ENCODE data around the gene MANBA.

MANBA gene

DNA sequence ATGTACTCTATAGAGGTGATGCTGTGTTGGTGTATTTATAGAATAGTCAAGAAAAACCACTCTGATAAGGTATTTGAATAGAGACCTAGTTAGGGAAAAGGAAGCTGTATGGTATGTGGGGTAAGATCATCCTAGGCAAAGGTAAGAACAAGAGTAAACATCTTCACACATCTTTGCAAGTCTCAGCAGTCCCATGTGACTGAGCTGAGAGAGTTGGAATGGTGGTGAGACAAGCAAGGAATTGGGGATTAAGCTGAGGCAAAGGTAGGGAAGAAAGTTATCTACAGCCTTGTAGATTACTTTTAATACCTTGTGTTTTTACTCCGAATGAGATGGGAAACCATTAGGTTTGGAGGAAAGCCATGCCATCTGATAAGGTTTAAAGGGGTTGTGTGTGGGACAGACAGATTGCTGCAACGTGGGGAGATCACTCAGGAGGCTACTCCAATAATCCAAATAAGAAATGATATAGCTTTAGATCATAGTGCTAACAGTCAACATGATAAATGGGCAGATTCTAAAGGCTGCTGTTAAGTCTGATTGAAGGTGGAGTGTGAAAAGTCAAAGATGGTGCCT is 31.7 kb upstream of the MANBA start:
- no peak for TF ChIP-seq YY1 (IDR thresholded peaks at IDR 0.05; ENCODE audit: low read depth)
- no peak for TF ChIP-seq TAF1 (IDR thresholded peaks at IDR 0.05; ENCODE audit: low read depth)
- no peak for TF ChIP-seq CREB1 (IDR thresholded peaks at IDR 0.05; ENCODE audit: low read depth)
- no peak for TF ChIP-seq RAD21 (IDR thresholded peaks at IDR 0.05; ENCODE audit: low read depth)
- no peak for TF ChIP-seq TEAD4 (IDR thresholded peaks at IDR 0.05)
- TF ChIP-seq, protein P1, sequence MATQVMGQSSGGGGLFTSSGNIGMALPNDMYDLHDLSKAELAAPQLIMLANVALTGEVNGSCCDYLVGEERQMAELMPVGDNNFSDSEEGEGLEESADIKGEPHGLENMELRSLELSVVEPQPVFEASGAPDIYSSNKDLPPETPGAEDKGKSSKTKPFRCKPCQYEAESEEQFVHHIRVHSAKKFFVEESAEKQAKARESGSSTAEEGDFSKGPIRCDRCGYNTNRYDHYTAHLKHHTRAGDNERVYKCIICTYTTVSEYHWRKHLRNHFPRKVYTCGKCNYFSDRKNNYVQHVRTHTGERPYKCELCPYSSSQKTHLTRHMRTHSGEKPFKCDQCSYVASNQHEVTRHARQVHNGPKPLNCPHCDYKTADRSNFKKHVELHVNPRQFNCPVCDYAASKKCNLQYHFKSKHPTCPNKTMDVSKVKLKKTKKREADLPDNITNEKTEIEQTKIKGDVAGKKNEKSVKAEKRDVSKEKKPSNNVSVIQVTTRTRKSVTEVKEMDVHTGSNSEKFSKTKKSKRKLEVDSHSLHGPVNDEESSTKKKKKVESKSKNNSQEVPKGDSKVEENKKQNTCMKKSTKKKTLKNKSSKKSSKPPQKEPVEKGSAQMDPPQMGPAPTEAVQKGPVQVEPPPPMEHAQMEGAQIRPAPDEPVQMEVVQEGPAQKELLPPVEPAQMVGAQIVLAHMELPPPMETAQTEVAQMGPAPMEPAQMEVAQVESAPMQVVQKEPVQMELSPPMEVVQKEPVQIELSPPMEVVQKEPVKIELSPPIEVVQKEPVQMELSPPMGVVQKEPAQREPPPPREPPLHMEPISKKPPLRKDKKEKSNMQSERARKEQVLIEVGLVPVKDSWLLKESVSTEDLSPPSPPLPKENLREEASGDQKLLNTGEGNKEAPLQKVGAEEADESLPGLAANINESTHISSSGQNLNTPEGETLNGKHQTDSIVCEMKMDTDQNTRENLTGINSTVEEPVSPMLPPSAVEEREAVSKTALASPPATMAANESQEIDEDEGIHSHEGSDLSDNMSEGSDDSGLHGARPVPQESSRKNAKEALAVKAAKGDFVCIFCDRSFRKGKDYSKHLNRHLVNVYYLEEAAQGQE (IDR thresholded peaks at IDR 0.05; ENCODE audit: low read depth) = no peak
- TF ChIP-seq EGR1 (IDR thresholded peaks at IDR 0.05) = no peak
- TF ChIP-seq EP300 (IDR thresholded peaks at IDR 0.05; ENCODE audit: borderline replicate concordance) = no peak
- no peak for TF ChIP-seq NFIC (IDR thresholded peaks at IDR 0.05)
- no peak for TF ChIP-seq CEBPB (IDR thresholded peaks at IDR 0.05)
- TF ChIP-seq ZBTB7A (IDR thresholded peaks at IDR 0.05; ENCODE audit: low read depth) = no peak
- TF ChIP-seq, protein P2, sequence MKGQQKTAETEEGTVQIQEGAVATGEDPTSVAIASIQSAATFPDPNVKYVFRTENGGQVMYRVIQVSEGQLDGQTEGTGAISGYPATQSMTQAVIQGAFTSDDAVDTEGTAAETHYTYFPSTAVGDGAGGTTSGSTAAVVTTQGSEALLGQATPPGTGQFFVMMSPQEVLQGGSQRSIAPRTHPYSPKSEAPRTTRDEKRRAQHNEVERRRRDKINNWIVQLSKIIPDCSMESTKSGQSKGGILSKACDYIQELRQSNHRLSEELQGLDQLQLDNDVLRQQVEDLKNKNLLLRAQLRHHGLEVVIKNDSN (IDR thresholded peaks at IDR 0.05) = no peak
- TF ChIP-seq, protein P3, sequence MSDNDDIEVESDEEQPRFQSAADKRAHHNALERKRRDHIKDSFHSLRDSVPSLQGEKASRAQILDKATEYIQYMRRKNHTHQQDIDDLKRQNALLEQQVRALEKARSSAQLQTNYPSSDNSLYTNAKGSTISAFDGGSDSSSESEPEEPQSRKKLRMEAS (IDR thresholded peaks at IDR 0.05) = no peak
- TF ChIP-seq FOXM1 (IDR thresholded peaks at IDR 0.05; ENCODE audit: borderline replicate concordance, low read depth) = no peak
- TF ChIP-seq TCF12 (IDR thresholded peaks at IDR 0.05; ENCODE audit: low read depth) = no peak

DNA sequence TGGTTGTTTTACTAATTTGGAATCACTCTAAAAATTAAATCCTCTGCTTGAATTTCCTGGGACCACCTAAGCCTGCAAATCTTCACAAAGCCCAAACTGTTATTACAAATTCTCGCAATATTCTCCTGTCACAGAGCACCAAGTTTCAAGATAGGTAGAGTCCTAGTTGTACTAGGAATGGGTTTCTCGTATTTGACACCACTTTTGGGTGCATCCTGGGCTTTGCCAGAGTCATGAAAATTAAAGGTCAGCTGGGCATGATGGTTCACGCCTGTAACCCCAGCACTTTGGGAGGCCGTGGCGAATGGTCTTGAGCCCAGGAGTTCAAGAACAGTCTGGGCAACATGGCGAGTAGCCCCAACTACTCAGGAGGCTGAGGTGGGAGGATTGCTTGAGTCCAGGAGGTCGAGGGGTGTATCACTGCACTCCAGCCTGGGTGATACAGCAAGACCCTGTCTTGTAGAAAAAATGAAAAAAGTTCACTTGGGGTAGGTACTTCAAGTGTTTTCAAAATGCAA is 30.6 kb upstream of the MANBA start:
- TF ChIP-seq, protein P1 (IDR thresholded peaks at IDR 0.05; ENCODE audit: low read depth) = no peak
- no peak for TF ChIP-seq RAD21 (IDR thresholded peaks at IDR 0.05; ENCODE audit: low read depth)
- no peak for TF ChIP-seq CREB1 (IDR thresholded peaks at IDR 0.05; ENCODE audit: low read depth)
- TF ChIP-seq TAF1 (IDR thresholded peaks at IDR 0.05; ENCODE audit: low read depth) = no peak
- TF ChIP-seq FOXM1 (IDR thresholded peaks at IDR 0.05; ENCODE audit: borderline replicate concordance, low read depth) = no peak
- no peak for TF ChIP-seq YY1 (IDR thresholded peaks at IDR 0.05; ENCODE audit: low read depth)
- TF ChIP-seq EP300 (IDR thresholded peaks at IDR 0.05; ENCODE audit: borderline replicate concordance) = no peak
- TF ChIP-seq TCF12 (IDR thresholded peaks at IDR 0.05; ENCODE audit: low read depth) = no peak

DNA sequence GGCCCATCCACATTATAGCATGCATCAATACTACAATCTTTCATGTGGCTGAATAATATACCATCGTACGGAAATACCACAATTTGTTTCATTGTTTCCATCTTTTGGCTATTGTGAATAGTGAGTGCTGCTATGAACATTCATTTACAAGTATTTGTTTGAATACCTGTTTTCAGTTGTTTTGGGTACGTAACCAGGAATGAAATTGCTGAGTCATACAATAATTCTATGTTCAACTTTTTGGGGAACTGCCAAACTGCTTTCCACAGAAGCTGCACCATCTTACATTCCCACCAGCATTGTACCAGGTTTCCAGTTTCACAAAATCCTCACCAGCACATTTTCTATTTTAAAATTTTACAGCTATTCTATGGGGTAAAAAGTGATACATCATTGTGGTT is 28.5 kb upstream of the MANBA start:
- TF ChIP-seq, protein P3 (IDR thresholded peaks at IDR 0.05) = no peak
- TF ChIP-seq, protein P1 (IDR thresholded peaks at IDR 0.05; ENCODE audit: low read depth) = no peak
- TF ChIP-seq, protein P2 (IDR thresholded peaks at IDR 0.05) = no peak
- no peak for TF ChIP-seq TCF12 (IDR thresholded peaks at IDR 0.05; ENCODE audit: low read depth)
- no peak for TF ChIP-seq NFIC (IDR thresholded peaks at IDR 0.05)
- no peak for TF ChIP-seq EGR1 (IDR thresholded peaks at IDR 0.05)
- TF ChIP-seq RAD21 (IDR thresholded peaks at IDR 0.05; ENCODE audit: low read depth) = no peak
- TF ChIP-seq EP300 (IDR thresholded peaks at IDR 0.05; ENCODE audit: borderline replicate concordance) = no peak
- TF ChIP-seq FOXM1 (IDR thresholded peaks at IDR 0.05; ENCODE audit: borderline replicate concordance, low read depth) = no peak
- no peak for TF ChIP-seq CREB1 (IDR thresholded peaks at IDR 0.05; ENCODE audit: low read depth)
- TF ChIP-seq CEBPB (IDR thresholded peaks at IDR 0.05) = no peak
- TF ChIP-seq TEAD4 (IDR thresholded peaks at IDR 0.05) = no peak
- TF ChIP-seq ZBTB7A (IDR thresholded peaks at IDR 0.05; ENCODE audit: low read depth) = no peak
- no peak for TF ChIP-seq YY1 (IDR thresholded peaks at IDR 0.05; ENCODE audit: low read depth)
- TF ChIP-seq TAF1 (IDR thresholded peaks at IDR 0.05; ENCODE audit: low read depth) = no peak

DNA sequence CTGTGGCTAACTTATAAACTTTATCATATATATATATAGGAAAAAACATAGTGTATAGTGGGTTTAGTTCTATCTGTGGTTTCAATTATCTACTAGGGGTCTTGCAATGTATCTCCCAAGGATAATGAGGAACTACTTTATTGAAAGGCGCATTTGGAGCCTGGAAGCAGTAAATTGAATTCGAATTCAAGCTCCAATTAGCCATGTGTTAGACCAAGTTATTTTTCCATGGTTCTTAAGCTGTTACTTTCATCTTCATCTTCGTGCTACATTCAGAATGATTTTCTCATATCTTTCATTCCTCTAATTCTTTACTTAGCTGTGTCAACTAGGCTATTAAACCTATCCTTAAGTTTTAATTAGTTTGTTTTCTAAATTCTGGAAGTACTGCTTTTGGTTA is 27.2 kb upstream of the MANBA start:
- TF ChIP-seq CREB1 (IDR thresholded peaks at IDR 0.05; ENCODE audit: low read depth) (no peak), NFIC (IDR thresholded peaks at IDR 0.05) (no peak), RAD21 (IDR thresholded peaks at IDR 0.05; ENCODE audit: low read depth) (no peak), TCF12 (IDR thresholded peaks at IDR 0.05; ENCODE audit: low read depth) (no peak)
- TF ChIP-seq, protein P2 (IDR thresholded peaks at IDR 0.05) = no peak
- TF ChIP-seq, protein P1 (IDR thresholded peaks at IDR 0.05; ENCODE audit: low read depth) = no peak
